SK-N-SH (cell line): ENCODE measurements around the gene RYR3.

Source experiments
- EZH2phosphoT487 ChIP-seq: fragments of 200-600 bp; sonication (generic); IDR thresholded peaks from 2 replicates; pipeline ENCODE4 v1.6.1; 2017; ENCODE audit warnings: low read depth, mixed run types, mild to moderate bottlenecking, antibody characterized with exemption, moderate library complexity, borderline replicate concordance
- SMC3 ChIP-seq: IDR thresholded peaks from 2 replicates; pipeline ENCODE4 v1.6.1; 2012; ENCODE audit warnings: low read depth, low read length, improper control_type of control experiment
- TF ChIP-seq, protein P1 (sequence below): fragments of 200-600 bp; sonication (generic); IDR thresholded peaks from 2 replicates; pipeline ENCODE4 v1.6.1; 2017; ENCODE audit warnings: antibody characterized with exemption, mild to moderate bottlenecking, moderate library complexity
- TF ChIP-seq, protein P2 (sequence below): IDR thresholded peaks from 2 replicates; pipeline ENCODE4 v1.6.1; 2012; ENCODE audit warnings: mild to moderate bottlenecking, low read depth, low read length, moderate library complexity

DNA sequence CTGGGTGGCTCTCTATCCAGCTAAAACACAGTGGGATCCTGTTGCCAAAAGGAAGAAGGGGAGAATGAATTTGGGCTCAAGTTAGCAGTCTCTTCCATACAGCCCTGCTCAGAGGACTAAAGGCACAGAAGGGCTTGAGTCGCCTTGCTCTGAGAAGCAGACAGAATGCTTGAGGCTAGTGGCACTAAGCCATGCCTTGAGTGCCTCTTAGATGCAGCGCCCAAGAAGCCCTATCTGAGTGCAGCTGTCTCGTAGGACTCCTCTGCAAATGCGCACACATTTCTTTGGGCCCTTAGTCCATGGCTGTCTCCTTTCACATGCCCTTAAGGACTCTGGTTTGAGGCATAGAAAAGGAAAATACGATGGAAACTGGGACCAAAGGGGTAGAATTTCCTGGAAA lies 446.2 kb downstream of the RYR3 start:
- TF ChIP-seq, protein P1, sequence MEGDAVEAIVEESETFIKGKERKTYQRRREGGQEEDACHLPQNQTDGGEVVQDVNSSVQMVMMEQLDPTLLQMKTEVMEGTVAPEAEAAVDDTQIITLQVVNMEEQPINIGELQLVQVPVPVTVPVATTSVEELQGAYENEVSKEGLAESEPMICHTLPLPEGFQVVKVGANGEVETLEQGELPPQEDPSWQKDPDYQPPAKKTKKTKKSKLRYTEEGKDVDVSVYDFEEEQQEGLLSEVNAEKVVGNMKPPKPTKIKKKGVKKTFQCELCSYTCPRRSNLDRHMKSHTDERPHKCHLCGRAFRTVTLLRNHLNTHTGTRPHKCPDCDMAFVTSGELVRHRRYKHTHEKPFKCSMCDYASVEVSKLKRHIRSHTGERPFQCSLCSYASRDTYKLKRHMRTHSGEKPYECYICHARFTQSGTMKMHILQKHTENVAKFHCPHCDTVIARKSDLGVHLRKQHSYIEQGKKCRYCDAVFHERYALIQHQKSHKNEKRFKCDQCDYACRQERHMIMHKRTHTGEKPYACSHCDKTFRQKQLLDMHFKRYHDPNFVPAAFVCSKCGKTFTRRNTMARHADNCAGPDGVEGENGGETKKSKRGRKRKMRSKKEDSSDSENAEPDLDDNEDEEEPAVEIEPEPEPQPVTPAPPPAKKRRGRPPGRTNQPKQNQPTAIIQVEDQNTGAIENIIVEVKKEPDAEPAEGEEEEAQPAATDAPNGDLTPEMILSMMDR = no peak
- TF ChIP-seq EZH2phosphoT487 (no peak), SMC3 (no peak)
- TF ChIP-seq, protein P2, sequence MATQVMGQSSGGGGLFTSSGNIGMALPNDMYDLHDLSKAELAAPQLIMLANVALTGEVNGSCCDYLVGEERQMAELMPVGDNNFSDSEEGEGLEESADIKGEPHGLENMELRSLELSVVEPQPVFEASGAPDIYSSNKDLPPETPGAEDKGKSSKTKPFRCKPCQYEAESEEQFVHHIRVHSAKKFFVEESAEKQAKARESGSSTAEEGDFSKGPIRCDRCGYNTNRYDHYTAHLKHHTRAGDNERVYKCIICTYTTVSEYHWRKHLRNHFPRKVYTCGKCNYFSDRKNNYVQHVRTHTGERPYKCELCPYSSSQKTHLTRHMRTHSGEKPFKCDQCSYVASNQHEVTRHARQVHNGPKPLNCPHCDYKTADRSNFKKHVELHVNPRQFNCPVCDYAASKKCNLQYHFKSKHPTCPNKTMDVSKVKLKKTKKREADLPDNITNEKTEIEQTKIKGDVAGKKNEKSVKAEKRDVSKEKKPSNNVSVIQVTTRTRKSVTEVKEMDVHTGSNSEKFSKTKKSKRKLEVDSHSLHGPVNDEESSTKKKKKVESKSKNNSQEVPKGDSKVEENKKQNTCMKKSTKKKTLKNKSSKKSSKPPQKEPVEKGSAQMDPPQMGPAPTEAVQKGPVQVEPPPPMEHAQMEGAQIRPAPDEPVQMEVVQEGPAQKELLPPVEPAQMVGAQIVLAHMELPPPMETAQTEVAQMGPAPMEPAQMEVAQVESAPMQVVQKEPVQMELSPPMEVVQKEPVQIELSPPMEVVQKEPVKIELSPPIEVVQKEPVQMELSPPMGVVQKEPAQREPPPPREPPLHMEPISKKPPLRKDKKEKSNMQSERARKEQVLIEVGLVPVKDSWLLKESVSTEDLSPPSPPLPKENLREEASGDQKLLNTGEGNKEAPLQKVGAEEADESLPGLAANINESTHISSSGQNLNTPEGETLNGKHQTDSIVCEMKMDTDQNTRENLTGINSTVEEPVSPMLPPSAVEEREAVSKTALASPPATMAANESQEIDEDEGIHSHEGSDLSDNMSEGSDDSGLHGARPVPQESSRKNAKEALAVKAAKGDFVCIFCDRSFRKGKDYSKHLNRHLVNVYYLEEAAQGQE = no peak
